ENCODE results near the gene OSGEPL1. TPM values are rescaled to one million over a fixed set of nuclear protein-coding genes. Genes with fewer than 3 reads are reported as not detected.
"Not testable (repeated sequence)": the region's sequence is repeated elsewhere in the genome, so short reads cannot be mapped to it uniquely, and the experiment has no call there.

OSGEPL1 gene
- total RNA-seq, 5 donors from 2014 or later (not counting 1 experiment from before 2014, with no cell fraction given), result 5.5 to 15.3 (median 13.9) TPM

DNA sequence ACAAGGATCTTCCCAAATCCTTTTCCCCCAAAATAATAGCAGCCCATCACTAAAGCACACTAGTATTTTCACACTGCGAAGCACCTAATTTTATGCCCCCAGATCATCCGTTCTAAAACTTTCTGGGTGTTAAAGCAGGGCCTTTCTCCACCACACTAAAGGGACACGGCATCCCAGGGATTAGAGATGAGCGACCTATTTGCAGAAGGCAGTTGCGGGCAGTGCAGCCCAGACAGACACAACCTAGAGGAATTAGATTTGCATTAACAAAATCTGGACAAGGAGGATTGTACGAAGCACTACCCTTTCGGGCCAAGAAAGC, 402 bp downstream of the OSGEPL1 start:
- Mint-ChIP-seq H3K27me3 (no peaks in the 10 kb centered on the region), H3K36me3 (peaks cover 15% of the 10 kb centered on the region), H3K4me3 (peak overlapping the region; percentile 92 to 98 (median 93)), H3K27ac (peak overlapping the region; percentile 96 to 98), H3K4me1 (peaks cover 11 to 13% (median 11%) of the 10 kb centered on the region in 3 donors), H3K9me3 (no peaks in the 10 kb centered on the region)
- CTCF ChIA-PET, result interaction anchor here (0.5 to 4.0 kb wide), 38 partner anchors 9 to 645 kb away, joined by 3 to 41 read pairs (median 5); partner anchors contain the start of genes ANKAR (in 1 of the 2), ASNSD1 (in 1 of the 2), ORMDL1 (in 1 of the 2) and PMS1 (in 1 of the 2)
- peak overlapping the region; percentile 95 for H3K27ac ChIP-seq (ENCODE audit: low read length)
- POLR2A ChIA-PET, result interaction anchor here (0.6 to 1.9 kb wide), 12 partner anchors 17 to 741 kb away, joined by 3 to 15 read pairs (median 6); partner anchors contain the start of genes ORMDL1 (in 2 of the 2), PMS1 (in 2 of the 2), ANKAR (in 1 of the 2) and ASNSD1 (in 1 of the 2)
- DNase-seq, result no peak
- ATAC-seq (replicated peaks in 1 of 4), result peak in 1 of 4 experiments; percentile 21
- 0% methylated on average over 5 of the region's 7 CpGs for WGBS (ENCODE audit: insufficient coverage)
- H3K36me3 ChIP-seq (ENCODE audit: control insufficient read depth in 2 of 2, extremely low read depth in 1 of 2, insufficient read depth in 1 of 2, low read length in 1 of 2), result peaks cover 0 to 7% of the 10 kb centered on the region in 2 donors
- no peaks in the 10 kb centered on the region for H3K27me3 ChIP-seq (replicated peaks in 1 of 2; ENCODE audit: control insufficient read depth in 2 of 2, extremely low read depth in 1 of 2, insufficient read depth in 2 of 2, low read length in 1 of 2)
- peaks cover 5 to 10% of the 10 kb centered on the region in 2 experiments for H3K4me1 ChIP-seq (ENCODE audit: control insufficient read depth in 1 of 2, extremely low read depth in 1 of 2, insufficient read depth in 2 of 2, low read length in 2 of 2)
- H3K4me3 ChIP-seq (ENCODE audit: control insufficient read depth in 1 of 2, extremely low read depth in 1 of 2, low read length in 1 of 2), result peak overlapping the region; percentile 94 to 98
- no peaks in the 10 kb centered on the region for H3K9me3 ChIP-seq

DNA sequence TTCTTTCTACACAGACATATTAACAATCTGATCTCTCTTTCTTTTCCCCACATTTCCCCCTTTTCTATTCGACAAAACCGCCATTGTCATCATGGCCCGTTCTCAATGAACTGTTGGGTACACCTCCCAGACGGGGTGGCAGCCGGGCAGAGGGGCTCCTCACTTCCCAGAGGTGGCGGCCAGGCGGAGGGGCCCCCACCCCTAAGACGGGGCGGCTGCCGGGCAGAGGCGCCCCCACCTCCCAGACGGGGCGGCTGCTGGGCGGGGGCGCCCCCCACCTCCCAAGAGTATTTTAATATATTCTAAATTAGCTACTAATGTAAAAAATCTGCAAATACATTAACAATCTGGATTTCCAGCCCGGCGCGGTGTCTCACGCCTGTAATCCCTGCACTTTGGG, 2.4 kb downstream of the OSGEPL1 start:
- POLR2A ChIA-PET; H3K27me3 ChIP-seq (replicated peaks in 1 of 2; ENCODE audit: control insufficient read depth in 2 of 2, extremely low read depth in 1 of 2, insufficient read depth in 2 of 2, low read length in 1 of 2); DNase-seq; H3K4me3 Mint-ChIP-seq; ATAC-seq (replicated peaks in 1 of 4); H3K36me3 ChIP-seq (ENCODE audit: control insufficient read depth in 2 of 2, extremely low read depth in 1 of 2, insufficient read depth in 1 of 2, low read length in 1 of 2); H3K27ac ChIP-seq (ENCODE audit: low read length); H3K27me3 Mint-ChIP-seq; H3K9me3 ChIP-seq; H3K4me3 ChIP-seq (ENCODE audit: control insufficient read depth in 1 of 2, extremely low read depth in 1 of 2, low read length in 1 of 2); H3K27ac Mint-ChIP-seq; H3K9me3 Mint-ChIP-seq: not testable (repeated sequence)
- CTCF ChIA-PET, result interaction anchor here (1.5 to 4.0 kb wide), 3 partner anchors 10 to 98 kb away, joined by 5 to 27 read pairs (median 5); partner anchors contain the start of gene ASNSD1 (in 1 of the 2)
- WGBS (ENCODE audit: insufficient coverage), result 96% methylated on average over 7 of the region's 19 CpGs
- H3K4me1 ChIP-seq (ENCODE audit: control insufficient read depth in 1 of 2, extremely low read depth in 1 of 2, insufficient read depth in 2 of 2, low read length in 2 of 2), result peaks cover 5 to 10% of the 10 kb centered on the region in 2 experiments
- Mint-ChIP-seq H3K36me3 (peaks cover 10% of the 10 kb centered on the region), H3K4me1 (peaks cover 11 to 13% (median 11%) of the 10 kb centered on the region in 3 donors)

DNA sequence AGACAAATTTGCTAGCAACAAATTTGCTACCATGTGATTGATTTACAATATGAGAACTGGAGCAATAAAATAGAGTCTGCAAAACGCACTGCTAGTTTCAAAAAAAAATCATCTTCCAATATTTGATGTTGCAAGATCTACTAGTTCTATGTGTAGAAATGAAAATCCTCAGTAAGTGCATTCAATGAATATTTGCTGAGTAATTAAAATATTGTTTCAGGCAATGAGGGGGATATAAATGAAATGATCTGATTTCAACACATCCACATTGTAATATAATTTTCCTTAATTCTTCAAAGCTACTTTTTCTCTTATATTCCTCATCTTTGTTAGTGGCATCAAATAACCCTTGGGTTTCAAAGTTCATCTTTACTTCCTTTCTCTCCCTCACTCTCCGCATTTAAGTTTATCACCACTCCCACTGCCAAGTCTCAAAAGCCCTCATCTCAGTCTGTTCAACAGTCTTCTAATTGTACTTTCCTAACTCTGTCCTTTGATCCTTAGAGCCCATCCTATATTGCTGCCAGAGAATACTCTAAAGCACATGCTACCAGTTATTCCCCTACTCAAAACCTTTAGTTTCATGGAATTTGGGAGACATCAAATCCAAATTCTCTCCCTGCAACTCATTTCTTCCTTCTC, 6.2 kb downstream of the OSGEPL1 start:
- Mint-ChIP-seq H3K36me3 (peaks cover 26% of the 10 kb centered on the region), H3K4me3 (no peak overlapping the region), H3K4me1 (peaks cover 0 to under 1% (median 0%) of the 10 kb centered on the region in 3 donors), H3K9me3 (no peaks in the 10 kb centered on the region), H3K27ac (no peak overlapping the region), H3K27me3 (no peaks in the 10 kb centered on the region)
- WGBS (ENCODE audit: insufficient coverage), result 92% methylated on average over 1 of the region's 2 CpGs
- no peaks in the 10 kb centered on the region for H3K4me1 ChIP-seq (ENCODE audit: control insufficient read depth in 1 of 2, extremely low read depth in 1 of 2, insufficient read depth in 2 of 2, low read length in 2 of 2)
- no peak for ATAC-seq (replicated peaks in 1 of 4)
- POLR2A ChIA-PET, result no interaction called here
- CTCF ChIA-PET, result no interaction called here
- no peak overlapping the region for H3K4me3 ChIP-seq (ENCODE audit: control insufficient read depth in 1 of 2, extremely low read depth in 1 of 2, low read length in 1 of 2)
- H3K9me3 ChIP-seq, result no peaks in the 10 kb centered on the region
- no peak for DNase-seq
- H3K27ac ChIP-seq (ENCODE audit: low read length), result no peak overlapping the region
- no peaks in the 10 kb centered on the region for H3K27me3 ChIP-seq (replicated peaks in 1 of 2; ENCODE audit: control insufficient read depth in 2 of 2, extremely low read depth in 1 of 2, insufficient read depth in 2 of 2, low read length in 1 of 2)
- peaks cover 3 to 30% of the 10 kb centered on the region in 2 donors for H3K36me3 ChIP-seq (ENCODE audit: control insufficient read depth in 2 of 2, extremely low read depth in 1 of 2, insufficient read depth in 1 of 2, low read length in 1 of 2)

DNA sequence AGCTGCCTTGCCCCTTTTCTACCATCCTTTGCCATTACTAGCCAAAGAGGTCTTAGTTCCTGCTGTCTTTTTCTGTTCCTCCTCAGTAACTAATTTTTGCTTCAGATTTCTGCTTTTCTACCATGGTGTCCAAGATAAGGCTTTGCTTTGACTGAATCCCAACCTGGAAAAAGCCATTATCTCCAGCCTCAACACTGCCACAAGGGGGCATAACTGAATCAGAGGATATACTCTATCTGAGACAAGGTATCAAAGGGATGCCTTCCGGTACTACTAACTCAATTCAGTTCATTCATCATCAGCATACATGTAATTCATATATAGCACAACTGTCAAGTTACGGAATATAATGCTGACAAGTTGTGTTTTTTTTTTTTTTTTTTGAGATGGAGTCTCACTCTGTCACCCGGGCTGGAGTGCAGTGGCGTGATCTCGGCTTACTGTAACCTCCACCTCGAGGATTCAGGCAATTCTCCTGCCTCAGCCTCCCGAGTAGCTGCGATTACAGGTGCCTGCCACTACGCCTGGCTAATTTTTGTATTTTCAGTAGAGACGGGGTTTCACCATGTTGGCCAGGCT, 11.4 kb downstream of the OSGEPL1 start:
- no peak overlapping the region for H3K27ac Mint-ChIP-seq

DNA sequence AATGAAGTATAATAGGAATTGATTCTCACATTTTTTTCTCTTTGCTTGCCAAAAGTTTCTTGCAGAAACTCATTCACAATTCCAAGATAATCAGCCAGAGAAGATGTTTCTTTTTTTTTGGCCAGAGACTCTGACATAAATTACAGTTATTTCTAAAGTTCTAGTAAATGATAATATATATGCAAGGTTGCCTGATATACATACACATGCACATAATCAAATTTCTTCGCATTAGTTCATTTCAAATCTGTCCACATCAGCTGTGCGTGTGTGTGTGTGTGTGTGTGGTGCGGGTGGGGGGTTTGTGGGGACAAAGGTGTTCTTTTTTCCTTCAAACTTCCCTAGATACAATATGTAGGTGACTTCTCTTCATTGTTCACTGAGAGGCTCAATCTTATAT, 33.2 kb downstream of the OSGEPL1 start:
- H3K4me1 ChIP-seq (ENCODE audit: control insufficient read depth in 1 of 2, extremely low read depth in 1 of 2, insufficient read depth in 2 of 2, low read length in 2 of 2), result no peaks in the 10 kb centered on the region
- no peaks in the 10 kb centered on the region for H3K27me3 Mint-ChIP-seq
- H3K27me3 ChIP-seq (replicated peaks in 1 of 2; ENCODE audit: control insufficient read depth in 2 of 2, extremely low read depth in 1 of 2, insufficient read depth in 2 of 2, low read length in 1 of 2), result no peaks in the 10 kb centered on the region
- H3K27ac Mint-ChIP-seq, result no peak overlapping the region
- no peaks in the 10 kb centered on the region for H3K4me1 Mint-ChIP-seq
- no peak for DNase-seq
- no peaks in the 10 kb centered on the region for H3K9me3 ChIP-seq
- no CpG with 5 or more reads among the region's 3 CpGs for WGBS (ENCODE audit: insufficient coverage)
- CTCF ChIA-PET, result no interaction called here
- H3K27ac ChIP-seq (ENCODE audit: low read length), result no peak overlapping the region
- peaks cover 14% of the 10 kb centered on the region for H3K36me3 Mint-ChIP-seq
- no peak overlapping the region for H3K4me3 ChIP-seq (ENCODE audit: control insufficient read depth in 1 of 2, extremely low read depth in 1 of 2, low read length in 1 of 2)
- no peak overlapping the region for H3K4me3 Mint-ChIP-seq
- POLR2A ChIA-PET, result no interaction called here
- H3K9me3 Mint-ChIP-seq, result no peaks in the 10 kb centered on the region
- ATAC-seq (replicated peaks in 1 of 4), result no peak
- no peaks in the 10 kb centered on the region for H3K36me3 ChIP-seq (ENCODE audit: control insufficient read depth in 2 of 2, extremely low read depth in 1 of 2, insufficient read depth in 1 of 2, low read length in 1 of 2)

More for the DNA sequence above, 11.4 kb downstream of the OSGEPL1 start:
- Histone ChIP-seq H3K27me3 (replicated peaks in 1 of 2; ENCODE audit: control insufficient read depth in 2 of 2, extremely low read depth in 1 of 2, insufficient read depth in 2 of 2, low read length in 1 of 2) (no peaks in the 10 kb centered on the region), H3K9me3 (no peaks in the 10 kb centered on the region), H3K4me3 (ENCODE audit: control insufficient read depth in 1 of 2, extremely low read depth in 1 of 2, low read length in 1 of 2) (no peak overlapping the region), H3K27ac (ENCODE audit: low read length) (no peak overlapping the region), H3K36me3 (ENCODE audit: control insufficient read depth in 2 of 2, extremely low read depth in 1 of 2, insufficient read depth in 1 of 2, low read length in 1 of 2) (peaks cover 3 to 48% of the 10 kb centered on the region in 2 donors), H3K4me1 (ENCODE audit: control insufficient read depth in 1 of 2, extremely low read depth in 1 of 2, insufficient read depth in 2 of 2, low read length in 2 of 2) (no peaks in the 10 kb centered on the region)
- CTCF ChIA-PET, result interaction anchor here (0.7 to 4.9 kb wide), 12 partner anchors 10 to 1162 kb away, joined by 3 to 27 read pairs (median 5); partner anchors contain the start of genes OSGEPL1 (in 2 of the 2), ANKAR (in 1 of the 2) and ASNSD1 (in 1 of the 2)
- peaks cover 31% of the 10 kb centered on the region for H3K36me3 Mint-ChIP-seq
- WGBS (ENCODE audit: insufficient coverage), result 98% methylated on average over 6 of the region's 10 CpGs
- peak in 25 of 35 experiments; percentile 4 to 66 (median 28) for DNase-seq
- H3K4me1 Mint-ChIP-seq, result peaks cover 0 to 3% (median 1%) of the 10 kb centered on the region in 3 donors
- no peaks in the 10 kb centered on the region for H3K27me3 Mint-ChIP-seq
- no peak overlapping the region for H3K4me3 Mint-ChIP-seq
- no peaks in the 10 kb centered on the region for H3K9me3 Mint-ChIP-seq
- POLR2A ChIA-PET, result no interaction called here
- peak; percentile 60 to 85 (median 66) for ATAC-seq (replicated peaks in 1 of 4)

DNA sequence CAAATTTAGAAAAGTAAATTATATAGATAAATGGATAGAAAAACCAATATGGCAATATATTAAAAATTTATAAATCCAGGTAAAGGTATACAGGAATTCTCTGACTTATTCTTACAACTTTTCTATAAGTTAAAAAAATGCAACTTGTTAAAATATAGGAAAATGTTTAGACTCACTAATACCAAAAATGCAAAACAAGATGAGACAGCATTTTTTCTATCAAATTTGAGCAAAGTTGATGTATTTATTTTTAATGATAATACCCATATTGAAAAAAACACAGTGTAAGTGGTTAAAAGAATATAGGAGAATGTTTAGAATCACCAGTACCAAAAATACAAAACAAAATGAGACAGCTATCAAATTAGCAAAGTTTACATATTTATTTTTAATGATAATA, 35.7 kb downstream of the OSGEPL1 start:
- Histone ChIP-seq H3K36me3 (ENCODE audit: control insufficient read depth in 2 of 2, extremely low read depth in 1 of 2, insufficient read depth in 1 of 2, low read length in 1 of 2) (no peaks in the 10 kb centered on the region), H3K27me3 (replicated peaks in 1 of 2; ENCODE audit: control insufficient read depth in 2 of 2, extremely low read depth in 1 of 2, insufficient read depth in 2 of 2, low read length in 1 of 2) (no peaks in the 10 kb centered on the region), H3K4me1 (ENCODE audit: control insufficient read depth in 1 of 2, extremely low read depth in 1 of 2, insufficient read depth in 2 of 2, low read length in 2 of 2) (no peaks in the 10 kb centered on the region), H3K4me3 (ENCODE audit: control insufficient read depth in 1 of 2, extremely low read depth in 1 of 2, low read length in 1 of 2) (no peak overlapping the region), H3K27ac (ENCODE audit: low read length) (no peak overlapping the region), H3K9me3 (no peaks in the 10 kb centered on the region)
- CTCF ChIA-PET, result no interaction called here
- Mint-ChIP-seq H3K36me3 (peaks cover 10% of the 10 kb centered on the region), H3K4me3 (no peak overlapping the region), H3K4me1 (no peaks in the 10 kb centered on the region), H3K27me3 (no peaks in the 10 kb centered on the region), H3K27ac (no peak overlapping the region), H3K9me3 (no peaks in the 10 kb centered on the region)
- no peak for DNase-seq
- POLR2A ChIA-PET, result interaction anchor here in 1 of 2 donors (0.5 kb wide), 1 partner anchor 841 kb away, joined by 11 read pairs; no protein-coding TSS in a partner anchor
- no peak for ATAC-seq (replicated peaks in 1 of 4)

Measured in T-cell (primary cell).